Measurements from ENCODE around the gene CADM1.

The CADM1 gene

GRCh38 chr11:115129473-115130289 is 374.5 kb downstream of the CADM1 start:
- DNase-seq: no peak

- DNase-seq: no peak
These were observed 376.0 kb downstream of the CADM1 start for GRCh38 chr11:115128226-115128625.

GRCh38 chr11:115127790-115128189 is 376.4 kb downstream of the CADM1 start:
- no peak for DNase-seq

- DNase-seq: no peak
These were observed 377.6 kb downstream of the CADM1 start for GRCh38 chr11:115126515-115127208.

- DNase-seq: no peak
These were observed 378.1 kb downstream of the CADM1 start for GRCh38 chr11:115126092-115126491.

GRCh38 chr11:115124786-115125185 is 379.4 kb downstream of the CADM1 start:
- no peak for DNase-seq

- DNase-seq: no peak
These were observed 380.6 kb downstream of the CADM1 start for GRCh38 chr11:115123641-115124040.

- DNase-seq: no peak
These were observed 381.9 kb downstream of the CADM1 start for GRCh38 chr11:115122274-115122673.
